Chondrocyte (in vitro differentiated cells): Measurements from ENCODE around the gene DLG2. TPM values are rescaled to one million over a fixed set of nuclear protein-coding genes. Genes with fewer than 3 reads are reported as not detected.

Source experiments
- DNase-seq: peaks from one replicate; pipeline ENCODE4 v3.0.0; 2021; ENCODE audit warnings: mixed read lengths, low spot score
- H3K27ac Mint-ChIP-seq: one replicate; pipeline ENCODE4 v1.8.0; 2021; ENCODE audit warnings: mild to moderate bottlenecking, moderate library complexity, mixed read lengths; ENCODE audit not compliant: unreplicated experiment
- H3K27me3 Mint-ChIP-seq: 2 replicates; pipeline ENCODE4 v1.8.0; 2021; ENCODE audit warnings: low read depth, mixed read lengths
- H3K36me3 Mint-ChIP-seq: 2 replicates; pipeline ENCODE4 v1.8.0; 2021; ENCODE audit warnings: low read depth, mixed read lengths
- H3K4me1 Mint-ChIP-seq: 2 replicates; pipeline ENCODE4 v1.8.0; 2021; ENCODE audit warnings: low read depth, mild to moderate bottlenecking, mixed read lengths
- H3K4me3 Mint-ChIP-seq: one replicate; pipeline ENCODE4 v1.8.0; 2021; ENCODE audit warnings: mild to moderate bottlenecking, moderate library complexity, mixed read lengths; ENCODE audit not compliant: unreplicated experiment
- H3K9me3 Mint-ChIP-seq: 2 replicates; pipeline ENCODE4 v1.8.0; 2021; ENCODE audit warnings: low read depth, mixed read lengths
- CTCF ChIP-seq: fragments of 200-600 bp; sonication (generic); IDR thresholded peaks from 2 replicates; pipeline ENCODE4 v1.5.0; 2021; ENCODE audit warnings: antibody characterized with exemption, mild to moderate bottlenecking, moderate library complexity
- total RNA-seq: library from RNA; stranded (reverse); gene quantifications from 3 replicates; pipeline ENCODE4 v1.2.1, GENCODE V29; 2021

The DLG2 gene
- total RNA-seq, 1 donor from 2014 or later = 1.3 TPM

- no peak for DNase-seq
- Mint-ChIP-seq H3K36me3 (no peaks in the 10 kb centered on the region), H3K27ac (no peak overlapping the region), H3K27me3 (peaks cover 16% of the 10 kb centered on the region), H3K4me3 (no peak overlapping the region), H3K4me1 (no peaks in the 10 kb centered on the region), H3K9me3 (no peaks in the 10 kb centered on the region)
- no peak for TF ChIP-seq CTCF
Measured at GRCh38 chr11:84833488-84834088, 793.6 kb downstream of the DLG2 start.

- Mint-ChIP-seq H3K9me3 (no peaks in the 10 kb centered on the region), H3K4me1 (no peaks in the 10 kb centered on the region), H3K36me3 (no peaks in the 10 kb centered on the region), H3K27me3 (peaks cover 16% of the 10 kb centered on the region), H3K4me3 (no peak overlapping the region), H3K27ac (no peak overlapping the region)
- no peak for TF ChIP-seq CTCF
- DNase-seq = no peak
Measured at GRCh38 chr11:84830372-84830771, 796.8 kb downstream of the DLG2 start.

DNA sequence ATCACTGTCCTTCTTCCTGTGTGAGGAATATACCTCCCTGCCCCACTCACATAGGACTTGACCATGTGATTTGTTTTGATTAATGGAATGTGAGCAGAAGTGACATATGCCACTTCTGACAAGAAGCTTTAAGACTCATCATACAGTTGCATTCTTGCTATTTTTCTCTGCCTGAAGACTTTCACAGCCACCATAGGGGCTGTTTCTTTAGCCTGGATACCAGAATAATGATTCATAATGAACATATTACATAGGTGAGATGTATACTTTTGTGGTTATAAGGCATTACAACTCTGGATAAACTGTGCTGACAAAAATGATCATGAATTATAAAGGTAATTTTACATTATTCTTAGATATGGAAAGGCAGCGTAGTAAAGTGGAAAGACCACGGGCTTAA, 798.0 kb downstream of the DLG2 start:
- H3K27ac Mint-ChIP-seq = no peak overlapping the region
- peaks cover 12% of the 10 kb centered on the region for H3K27me3 Mint-ChIP-seq
- H3K4me1 Mint-ChIP-seq = no peaks in the 10 kb centered on the region
- TF ChIP-seq CTCF = no peak
- DNase-seq = no peak
- H3K36me3 Mint-ChIP-seq = no peaks in the 10 kb centered on the region
- H3K9me3 Mint-ChIP-seq = no peaks in the 10 kb centered on the region
- no peak overlapping the region for H3K4me3 Mint-ChIP-seq

DNA sequence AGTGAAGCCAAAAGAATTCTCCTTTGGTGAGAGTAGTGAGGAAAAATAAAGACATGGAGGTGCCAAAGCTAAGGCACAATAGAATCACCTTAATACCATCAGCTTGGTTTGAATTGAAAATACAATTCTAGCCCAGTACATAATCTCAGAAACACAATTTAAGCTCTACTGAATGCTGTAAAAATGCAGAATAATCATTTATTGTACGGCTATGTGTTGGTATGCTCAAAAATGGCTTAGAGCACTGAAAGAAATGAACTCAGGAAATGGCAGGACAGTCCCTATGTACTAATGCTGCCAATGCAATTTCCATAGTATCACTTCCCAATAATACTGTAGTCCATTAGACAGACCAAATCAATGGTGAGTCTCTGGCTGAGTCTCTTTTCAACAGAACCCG, 798.5 kb downstream of the DLG2 start:
- no peak overlapping the region for H3K4me3 Mint-ChIP-seq
- no peaks in the 10 kb centered on the region for H3K9me3 Mint-ChIP-seq
- H3K4me1 Mint-ChIP-seq = no peaks in the 10 kb centered on the region
- peaks cover 15% of the 10 kb centered on the region for H3K27me3 Mint-ChIP-seq
- H3K36me3 Mint-ChIP-seq = no peaks in the 10 kb centered on the region
- DNase-seq = no peak
- TF ChIP-seq CTCF = no peak
- H3K27ac Mint-ChIP-seq = no peak overlapping the region

GRCh38 chr11:84825106-84825660, 802.0 kb downstream of the DLG2 start:
- no peak overlapping the region for H3K27ac Mint-ChIP-seq
- TF ChIP-seq CTCF = no peak
- no peak overlapping the region for H3K4me3 Mint-ChIP-seq
- peaks cover 9% of the 10 kb centered on the region for H3K27me3 Mint-ChIP-seq
- no peaks in the 10 kb centered on the region for H3K36me3 Mint-ChIP-seq
- DNase-seq = no peak
- no peaks in the 10 kb centered on the region for H3K4me1 Mint-ChIP-seq
- no peaks in the 10 kb centered on the region for H3K9me3 Mint-ChIP-seq
